H1 (cell line): ENCODE results near the gene CTNNA3. TPM values are rescaled to one million over a fixed set of nuclear protein-coding genes. Genes with fewer than 3 reads are reported as not detected.

Experiments used
- CTCF ChIA-PET: fragments of 300-600 bp; sonication (Branson Sonifier 250); formaldehyde crosslinking; loops from one replicate; lab custom pipeline; 2021; ENCODE audit not compliant: partially characterized antibody; lab: Charles Lee
- POLR2A ChIA-PET: fragments of 300-600 bp; sonication (Branson Sonifier 250); formaldehyde crosslinking; loops from one replicate; lab custom pipeline; 2021; ENCODE audit warnings: inconsistent platforms; ENCODE audit not compliant: partially characterized antibody; lab: Charles Lee
- DNase-seq, 2 experiments: peaks; one replicate each; pipeline versions ENCODE4 v3.0.0 to v3.0.0-alpha.2; 2010 to 2022; ENCODE audit warnings: low spot score in 2 of 2, low read depth in 1 of 2, mixed read lengths in 1 of 2
- FAIRE-seq: peaks from 2 replicates; lab custom pipeline; 2011; peaks lifted over from hg19 to GRCh38; lab: Jason Lieb, UNC
- H2AFZ ChIP-seq: 2 replicates; pipeline ENCODE4 v1.8.1; 2012; ENCODE audit warnings: low read length, inconsistent platforms
- H2AK5ac ChIP-seq: 2 replicates; pipeline ENCODE4 v1.6.1; 2013; ENCODE audit warnings: low read depth, low read length
- H2BK120ac ChIP-seq: replicated peaks from 2 replicates; pipeline ENCODE3; 2013; ENCODE audit warnings: low read depth, low read length, inconsistent platforms
- H2BK12ac ChIP-seq: 2 replicates; pipeline ENCODE4 v1.6.1; 2013; ENCODE audit warnings: low read depth, low read length
- H2BK15ac ChIP-seq: 2 replicates; pipeline ENCODE4 v1.6.1; 2013; ENCODE audit warnings: low read length
- H2BK20ac ChIP-seq: 2 replicates; pipeline ENCODE4 v1.6.1; 2013; ENCODE audit warnings: low read length
- H2BK5ac ChIP-seq: 2 replicates; pipeline ENCODE4 v1.6.1; 2013; ENCODE audit warnings: low read depth, low read length
- H3K14ac ChIP-seq: 2 replicates; pipeline ENCODE4 v1.6.1; 2013; ENCODE audit warnings: inconsistent platforms; ENCODE audit not compliant: insufficient read length
- H3K18ac ChIP-seq: 2 replicates; pipeline ENCODE4 v1.6.1; 2013; ENCODE audit warnings: low read length; ENCODE audit errors: extremely low read depth
- H3K23ac ChIP-seq: 2 replicates; pipeline ENCODE4 v1.6.1; 2013; ENCODE audit warnings: inconsistent platforms; ENCODE audit not compliant: insufficient read length
- H3K23me2 ChIP-seq: 2 replicates; pipeline ENCODE4 v1.6.1; 2013; ENCODE audit warnings: low read depth, low read length
- H3K27ac ChIP-seq: 2 replicates; pipeline ENCODE4 v1.6.1; 2011; ENCODE audit warnings: low read depth, low read length, inconsistent platforms
- H3K27me3 ChIP-seq, 4 experiments: replicated peaks in 1 of 4; 1 replicate in 1 of 4; 2 replicates in 3 of 4; pipeline versions ENCODE4 v1.6.1 to v1.8.1; 2011 to 2013; ENCODE audit warnings: low read length in 3 of 4, mild to moderate bottlenecking in 3 of 4, inconsistent platforms in 2 of 4, mixed read lengths in 2 of 4, moderate library complexity in 1 of 4; ENCODE audit not compliant: control insufficient read depth in 3 of 4, insufficient read depth in 3 of 4; ENCODE audit errors: extremely low read depth in 1 of 4
- H3K36me3 ChIP-seq, 4 experiments: 2 replicates each; pipeline versions ENCODE4 v1.6.1 to v1.8.1; 2011 to 2013; ENCODE audit warnings: mild to moderate bottlenecking in 4 of 4, low read length in 3 of 4, moderate library complexity in 2 of 4, control low read depth in 1 of 4, inconsistent platforms in 1 of 4; ENCODE audit not compliant: insufficient read depth in 4 of 4, control insufficient read depth in 2 of 4
- H3K4ac ChIP-seq: replicated peaks from 2 replicates; pipeline ENCODE3; 2013; ENCODE audit warnings: low read length, low read depth, mixed read lengths, inconsistent platforms; ENCODE audit not compliant: insufficient read length
- H3K4me1 ChIP-seq, 4 experiments: replicated peaks in 1 of 4; 1 replicate in 1 of 4; 2 replicates in 3 of 4; pipeline versions ENCODE4 v1.6.1 to v1.8.1; 2011 to 2013; ENCODE audit warnings: low read length in 3 of 4, inconsistent platforms in 2 of 4, mixed read lengths in 1 of 4; ENCODE audit not compliant: insufficient read depth in 4 of 4, control insufficient read depth in 3 of 4
- H3K4me2 ChIP-seq, 2 experiments: 2 replicates each; pipeline versions ENCODE4 v1.6.1 to v1.8.1; 2011 to 2013; ENCODE audit warnings: low read depth in 2 of 2, low read length in 2 of 2, control low read depth in 1 of 2, inconsistent platforms in 1 of 2, mild to moderate bottlenecking in 1 of 2; ENCODE audit not compliant: insufficient read depth in 1 of 2
- H3K4me3 ChIP-seq, 4 experiments: fragments of 200-600, 300-600 bp in 1 of 4; sonication (generic), shearing (Covaris generic), sonication (Bioruptor Twin) in 1 of 4; 2 replicates each; pipeline versions ENCODE4 v1.5.1 to v1.8.1; 2011 to 2016; ENCODE audit warnings: low read length in 4 of 4, low read depth in 3 of 4, control low read depth in 2 of 4, inconsistent platforms in 2 of 4, mild to moderate bottlenecking in 2 of 4, mixed read lengths in 1 of 4, moderate library complexity in 1 of 4; ENCODE audit not compliant: insufficient read depth in 2 of 4; ENCODE audit errors: extremely low read depth in 1 of 4
- H3K56ac ChIP-seq: replicated peaks from 2 replicates; pipeline ENCODE3; 2013; ENCODE audit warnings: low read depth, mild to moderate bottlenecking, mixed read lengths, low read length, inconsistent platforms; ENCODE audit not compliant: insufficient read length
- H3K79me1 ChIP-seq: 2 replicates; pipeline ENCODE4 v1.6.1; 2013; ENCODE audit warnings: low read depth, low read length, control low read depth
- H3K79me2 ChIP-seq, 2 experiments: 2 replicates each; pipeline versions ENCODE4 v1.6.1 to v1.8.1; 2012 to 2013; ENCODE audit warnings: low read length in 2 of 2, mild to moderate bottlenecking in 2 of 2, inconsistent platforms in 1 of 2; ENCODE audit not compliant: insufficient read depth in 2 of 2, control insufficient read depth in 1 of 2
- H3K9ac ChIP-seq, 4 experiments: replicated peaks in 1 of 4; 1 replicate in 1 of 4; 2 replicates in 3 of 4; pipeline versions ENCODE4 v1.6.1 to v1.8.1; 2011 to 2013; ENCODE audit warnings: low read depth in 3 of 4, low read length in 3 of 4, control low read depth in 2 of 4, mild to moderate bottlenecking in 2 of 4, moderate library complexity in 2 of 4, inconsistent platforms in 1 of 4; ENCODE audit errors: extremely low read depth in 1 of 4
- H3K9me3 ChIP-seq, 2 experiments: 2 replicates each; pipeline versions ENCODE4 v1.6.1 to v1.8.1; 2012 to 2013; ENCODE audit warnings: mild to moderate bottlenecking in 2 of 2, moderate library complexity in 2 of 2, control low read depth in 1 of 2, inconsistent platforms in 1 of 2, low read depth in 1 of 2, low read length in 1 of 2, mixed read lengths in 1 of 2; ENCODE audit not compliant: insufficient read depth in 2 of 2
- H4K20me1 ChIP-seq, 2 experiments: replicated peaks in 1 of 2; 2 replicates each; pipeline versions ENCODE3 to v1.8.1; 2011 to 2013; ENCODE audit warnings: inconsistent platforms in 2 of 2, low read length in 2 of 2, mild to moderate bottlenecking in 1 of 2; ENCODE audit not compliant: insufficient read depth in 2 of 2, control insufficient read depth in 1 of 2
- H4K5ac ChIP-seq: 2 replicates; pipeline ENCODE4 v1.6.1; 2013; ENCODE audit warnings: low read length, low read depth, mixed read lengths, inconsistent platforms; ENCODE audit not compliant: insufficient read length
- H4K8ac ChIP-seq: 2 replicates; pipeline ENCODE4 v1.8.0; 2013; ENCODE audit warnings: mild to moderate bottlenecking, moderate library complexity, low read length, inconsistent platforms; ENCODE audit not compliant: insufficient read depth; ENCODE audit errors: extremely low read depth
- H4K91ac ChIP-seq: replicated peaks from 2 replicates; pipeline ENCODE3; 2013; ENCODE audit warnings: low read length, mixed read lengths, inconsistent platforms; ENCODE audit not compliant: insufficient read length
- BACH1 ChIP-seq: IDR thresholded peaks from 2 replicates; pipeline ENCODE4 v1.6.1; 2012; ENCODE audit warnings: low read length, improper control_type of control experiment
- CTBP2 ChIP-seq: IDR thresholded peaks from 2 replicates; pipeline ENCODE4 v1.7.0; 2011; ENCODE audit warnings: borderline replicate concordance, mild to moderate bottlenecking, moderate library complexity, mixed read lengths, low read length; ENCODE audit not compliant: insufficient read depth, insufficient read length
- HDAC2 ChIP-seq, 2 experiments: fragments of 300-600 bp in 1 of 2; sonication (generic) in 1 of 2; IDR thresholded peaks; 2 replicates each; pipeline ENCODE4 v1.6.1; 2011 to 2012; ENCODE audit warnings: low read depth in 2 of 2, low read length in 2 of 2, mild to moderate bottlenecking in 2 of 2, moderate library complexity in 2 of 2, borderline replicate concordance in 1 of 2, inconsistent platforms in 1 of 2
- KDM4A ChIP-seq: IDR thresholded peaks from one replicate; pipeline ENCODE4 v1.7.1; 2012; ENCODE audit warnings: low read depth, mild to moderate bottlenecking, moderate library complexity, low read length, inconsistent platforms; ENCODE audit not compliant: severe bottlenecking
- RNF2 ChIP-seq: fragments of 200-900, 300-1000 bp; sonication (generic); IDR thresholded peaks from 2 replicates; pipeline ENCODE4 v1.7.1; 2016; ENCODE audit warnings: borderline replicate concordance, low read depth, mild to moderate bottlenecking, antibody characterized with exemption, low read length; ENCODE audit not compliant: poor library complexity, severe bottlenecking; ENCODE audit errors: missing control alignments
- RXRA ChIP-seq: IDR thresholded peaks from 2 replicates; pipeline ENCODE4 v1.6.1; 2011; ENCODE audit warnings: low read depth, mild to moderate bottlenecking, low read length, moderate library complexity; ENCODE audit not compliant: insufficient read depth
- TBP ChIP-seq: IDR thresholded peaks from 2 replicates; pipeline ENCODE4 v1.6.1; 2011; ENCODE audit warnings: low read depth, low read length, improper control_type of control experiment
- polyA plus RNA-seq, 7 experiments: library from polyadenylated mRNA; depleted of rRNA in 3 of 7; stranded (reverse) in 5 of 7; unstranded in 2 of 7; fragments of >200 nt in 5 of 7; fragments of 200-250 nt in 2 of 7; gene quantifications; 1 replicate in 5 of 7; 2 replicates in 1 of 7; 4 replicates in 1 of 7; pipeline versions ENCODE4 v1.2.1 to v1.2.3, GENCODE V29; 2011 to 2013; ENCODE audit warnings: missing spikeins in 2 of 7, mixed read lengths in 2 of 7
- total RNA-seq: library from RNA; stranded (reverse); fragmentation: NEBNext Ultra II Directional; extraction: Animal tissue kit (Norgen Biotek cat#: 25700); gene quantifications from 2 replicates; pipeline ENCODE4 v1.2.1, GENCODE V29; 2021

The CTNNA3 gene
- total and polyA plus RNA-seq, 2 of the 8 experiments (the other 6 are each of a cell fraction or from before 2014, with no cell fraction given): 1.3 to 1.5 TPM

DNA sequence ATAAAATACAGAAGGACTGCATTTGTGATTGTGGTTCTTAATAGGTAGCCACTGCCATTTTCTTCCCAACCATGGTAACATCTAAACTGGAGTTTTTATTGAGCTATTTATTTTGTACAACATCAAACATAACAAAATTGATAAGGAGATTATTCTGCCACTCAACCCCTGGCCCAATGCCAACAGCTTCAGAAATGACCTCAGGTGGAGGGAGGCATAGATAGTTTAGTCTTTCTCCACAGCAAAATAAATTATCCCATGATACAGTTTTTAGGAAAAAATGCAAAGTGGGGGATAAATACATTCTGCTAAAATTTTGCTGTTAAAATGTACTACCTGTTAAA is 712.5 kb downstream of the CTNNA3 start:
- H2BK20ac ChIP-seq: no peak overlapping the region
- H3K4me1 ChIP-seq: no peaks in the 10 kb centered on the region
- H4K91ac ChIP-seq: no peak overlapping the region
- H4K5ac ChIP-seq: no peak overlapping the region
- POLR2A ChIA-PET: no interaction called here
- no peaks in the 10 kb centered on the region for H3K27me3 ChIP-seq
- no peak overlapping the region for H3K4ac ChIP-seq
- H3K36me3 ChIP-seq: no peaks in the 10 kb centered on the region
- no peak overlapping the region for H2BK12ac ChIP-seq
- no peak overlapping the region for H3K56ac ChIP-seq
- H3K14ac ChIP-seq: no peak overlapping the region
- H2BK5ac ChIP-seq: no peak overlapping the region
- no peak overlapping the region for H2BK120ac ChIP-seq
- H3K4me3 ChIP-seq: no peak overlapping the region
- no peak overlapping the region for H2AFZ ChIP-seq
- H3K9me3 ChIP-seq: no peaks in the 10 kb centered on the region
- H3K9ac ChIP-seq: no peak overlapping the region
- CTCF ChIA-PET: no interaction called here
- TF ChIP-seq RNF2: no peak
- no peak for TF ChIP-seq RXRA
- no peak for TF ChIP-seq BACH1
- TF ChIP-seq CTBP2: no peak
- no peak for TF ChIP-seq TBP
- TF ChIP-seq KDM4A: no peak
- TF ChIP-seq HDAC2 (IDR thresholded peaks at IDR 0.05; ENCODE audit: borderline replicate concordance in 1 of 2, low read depth in 2 of 2, low read length in 2 of 2): no peak
- TF ChIP-seq, all 59 proteins: peak for 0
- H3K18ac ChIP-seq: no peak overlapping the region
- no peak overlapping the region for H3K27ac ChIP-seq
- no peak overlapping the region for H2AK5ac ChIP-seq
- no peak overlapping the region for H2BK15ac ChIP-seq
- no peaks in the 10 kb centered on the region for H4K20me1 ChIP-seq
- H3K4me2 ChIP-seq: no peak overlapping the region
- no peak overlapping the region for H3K23ac ChIP-seq
- H3K79me1 ChIP-seq: no peaks in the 10 kb centered on the region
- no peaks in the 10 kb centered on the region for H3K23me2 ChIP-seq
- H3K79me2 ChIP-seq: no peaks in the 10 kb centered on the region
- FAIRE-seq (no peak), DNase-seq (no peak)
- H4K8ac ChIP-seq: no peak overlapping the region
